GM13976 (cell line): ENCODE data around the gene BTBD7.

ENCODE experiments used
- DNase-seq: peaks from one replicate; pipeline ENCODE4 v3.0.0; 2012; ENCODE audit warnings: low spot score
- in situ Hi-C: fragments of 300-500 bp; cut with MboI; formaldehyde crosslinking; loops from one replicate; pipeline ENCODE4 v1.12.0; 2022; ENCODE audit warnings: low sequenced_read_pairs, mixed read lengths, inconsistent platforms; ENCODE audit not compliant: unreplicated experiment
- TF ChIP-seq, protein P1 (sequence below): IDR thresholded peaks from 2 replicates; pipeline ENCODE4 v1.5.1; 2012; ENCODE audit warnings: borderline replicate concordance, mild to moderate bottlenecking; ENCODE audit not compliant: insufficient read depth; ENCODE audit errors: extremely low read depth, missing control alignments, control extremely low read depth

Gene BTBD7

DNA sequence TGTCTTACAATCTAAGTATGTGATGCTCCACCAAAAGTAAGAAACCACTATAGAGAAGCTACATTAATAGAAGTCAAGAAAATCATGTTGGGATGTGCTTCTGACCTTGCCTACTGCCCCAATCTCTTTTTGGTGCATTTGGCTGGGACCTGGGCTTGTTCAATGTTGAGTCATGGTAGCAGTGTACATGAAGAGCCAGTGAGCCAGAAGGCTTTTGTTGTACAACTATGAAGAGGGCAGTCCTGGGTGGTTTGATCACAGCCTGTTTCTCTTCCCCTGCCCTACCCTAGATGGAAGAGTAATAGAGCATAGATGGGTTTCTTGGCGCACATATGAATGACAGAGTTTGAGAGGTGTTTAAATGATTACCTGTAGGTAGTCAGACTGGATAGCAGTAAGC, 69.4 kb downstream of the BTBD7 start:
- no peak for DNase-seq
- TF ChIP-seq, protein P1, sequence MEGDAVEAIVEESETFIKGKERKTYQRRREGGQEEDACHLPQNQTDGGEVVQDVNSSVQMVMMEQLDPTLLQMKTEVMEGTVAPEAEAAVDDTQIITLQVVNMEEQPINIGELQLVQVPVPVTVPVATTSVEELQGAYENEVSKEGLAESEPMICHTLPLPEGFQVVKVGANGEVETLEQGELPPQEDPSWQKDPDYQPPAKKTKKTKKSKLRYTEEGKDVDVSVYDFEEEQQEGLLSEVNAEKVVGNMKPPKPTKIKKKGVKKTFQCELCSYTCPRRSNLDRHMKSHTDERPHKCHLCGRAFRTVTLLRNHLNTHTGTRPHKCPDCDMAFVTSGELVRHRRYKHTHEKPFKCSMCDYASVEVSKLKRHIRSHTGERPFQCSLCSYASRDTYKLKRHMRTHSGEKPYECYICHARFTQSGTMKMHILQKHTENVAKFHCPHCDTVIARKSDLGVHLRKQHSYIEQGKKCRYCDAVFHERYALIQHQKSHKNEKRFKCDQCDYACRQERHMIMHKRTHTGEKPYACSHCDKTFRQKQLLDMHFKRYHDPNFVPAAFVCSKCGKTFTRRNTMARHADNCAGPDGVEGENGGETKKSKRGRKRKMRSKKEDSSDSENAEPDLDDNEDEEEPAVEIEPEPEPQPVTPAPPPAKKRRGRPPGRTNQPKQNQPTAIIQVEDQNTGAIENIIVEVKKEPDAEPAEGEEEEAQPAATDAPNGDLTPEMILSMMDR: no peak
- in situ Hi-C loops: no loop called here

DNA sequence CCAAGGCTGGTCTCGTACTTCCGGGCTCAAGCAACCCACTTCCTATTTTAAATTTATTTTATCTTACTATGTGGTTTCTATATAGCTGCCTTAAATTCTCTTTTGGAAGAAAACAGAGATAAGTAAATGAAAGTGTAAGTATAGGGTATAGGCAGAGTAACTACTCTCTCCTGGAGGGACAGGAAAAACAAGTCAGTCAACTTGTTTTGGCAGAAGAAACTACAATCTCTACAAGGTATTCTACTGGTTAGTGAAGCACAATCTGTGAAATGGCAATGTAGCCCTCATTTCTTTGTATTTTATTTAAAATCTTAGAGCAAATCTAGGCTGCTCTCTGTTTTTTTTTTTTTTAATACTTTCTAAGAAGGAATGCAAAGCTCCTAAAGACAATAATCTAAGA, 70.4 kb downstream of the BTBD7 start:
- DNase-seq: no peak
- in situ Hi-C loops: no loop called here
- TF ChIP-seq, protein P1: no peak

DNA sequence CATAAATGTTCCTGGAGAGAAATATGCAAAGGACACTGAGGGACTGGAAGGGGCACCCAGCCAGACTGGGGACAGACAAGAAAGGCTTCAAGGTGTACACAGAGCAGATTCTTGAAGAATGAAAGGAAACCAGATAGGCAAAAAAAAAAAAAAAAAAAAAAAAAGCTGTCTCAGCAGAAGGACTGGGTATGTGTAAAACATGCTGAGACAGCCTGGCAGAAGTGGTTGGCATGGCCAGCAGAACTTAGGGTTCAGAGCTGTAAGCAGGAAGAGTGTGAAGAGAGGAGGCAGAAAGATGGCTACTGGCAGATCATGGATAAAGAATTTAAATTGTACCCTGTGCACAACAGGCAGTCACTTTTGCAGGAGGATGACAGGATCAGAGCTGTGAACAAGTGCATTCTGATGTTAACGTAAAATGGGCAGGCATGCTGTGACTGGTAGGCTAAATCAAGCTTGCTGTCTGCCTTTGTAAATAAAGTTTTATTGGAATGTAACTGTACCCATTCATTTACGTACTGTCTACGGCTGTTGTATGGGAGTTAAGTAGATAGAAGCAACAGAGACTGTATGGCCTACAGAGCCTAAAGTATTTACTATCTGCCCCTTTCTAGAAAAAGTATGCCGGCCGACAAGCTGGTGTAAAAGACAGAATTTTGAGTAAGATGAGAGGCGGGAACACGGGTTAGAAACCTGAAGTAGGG, 83.6 kb downstream of the BTBD7 start:
- DNase-seq: no peak
- TF ChIP-seq, protein P1: no peak
- in situ Hi-C loops: no loop called here

DNA sequence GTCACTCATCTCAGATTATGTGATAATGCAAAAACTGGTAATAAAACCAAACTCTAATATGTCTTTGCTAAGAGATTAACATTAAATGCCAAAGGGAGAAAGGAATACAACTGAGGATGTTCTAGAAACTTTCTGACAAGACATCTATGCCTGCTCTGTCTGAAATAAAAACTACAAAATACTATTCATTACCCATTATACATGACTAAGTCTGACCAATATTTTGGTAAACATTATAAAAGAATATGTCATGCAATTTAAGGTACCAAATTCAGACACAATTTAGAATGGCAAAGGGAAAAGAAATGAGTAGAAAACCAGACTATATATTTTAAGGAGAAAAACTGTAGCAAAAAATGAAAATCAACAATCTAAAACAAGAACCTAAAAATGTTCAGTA, 86.3 kb downstream of the BTBD7 start:
- TF ChIP-seq, protein P1: no peak
- in situ Hi-C loops: no loop called here
- no peak for DNase-seq

DNA sequence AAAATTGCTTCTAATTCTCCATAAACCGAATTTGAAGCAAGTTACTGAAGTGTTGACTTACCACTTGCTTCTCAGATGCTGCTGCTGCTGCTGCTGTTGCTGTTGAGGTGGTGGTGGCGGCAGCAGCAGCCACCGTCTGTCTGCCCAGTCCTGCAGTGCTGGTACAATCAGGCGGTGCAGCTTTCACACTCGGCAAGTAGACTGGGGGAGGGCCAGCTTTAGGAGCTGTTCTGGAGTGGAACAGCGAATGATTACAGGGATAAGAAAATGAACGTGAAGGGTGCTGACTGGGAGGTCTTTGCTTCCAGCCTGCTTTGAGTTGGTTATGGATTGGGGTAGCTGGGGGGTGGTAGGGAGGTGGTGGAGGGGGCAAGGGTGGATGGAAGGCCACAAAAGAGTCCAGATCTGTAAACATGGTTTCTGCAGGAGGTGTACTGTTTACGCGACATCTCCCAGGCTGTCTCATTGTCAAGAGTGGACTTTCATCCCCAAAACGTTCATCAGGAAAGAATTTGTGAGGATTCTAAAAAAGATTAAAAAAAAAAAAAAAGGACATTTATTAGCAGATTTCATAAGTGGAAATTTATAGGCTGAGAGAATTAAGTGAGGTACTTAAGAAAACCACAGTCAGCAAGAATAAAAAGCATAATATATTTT, 86.9 kb downstream of the BTBD7 start:
- TF ChIP-seq, protein P1: no peak
- in situ Hi-C loops: no loop called here
- no peak for DNase-seq

DNA sequence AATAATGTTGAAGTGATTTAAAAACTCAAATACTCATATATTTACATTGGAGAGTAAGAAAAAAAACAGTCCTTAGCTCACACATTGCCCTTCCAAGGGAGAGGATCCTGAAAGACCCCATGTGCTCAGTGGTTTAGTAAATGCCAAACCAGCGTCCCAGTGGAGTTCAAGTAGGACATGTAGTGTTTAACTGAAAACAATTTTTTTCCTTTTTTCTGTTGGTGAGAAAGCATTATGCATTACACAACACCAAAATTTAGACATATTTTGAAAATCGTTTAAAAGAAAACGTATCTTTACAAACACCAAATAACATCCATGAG, 92.2 kb downstream of the BTBD7 start:
- TF ChIP-seq, protein P1: no peak
- DNase-seq: no peak
- in situ Hi-C loops: no loop called here
